ENCODE results near the gene HINT3. TPM values are rescaled to one million over a fixed set of nuclear protein-coding genes. Genes with fewer than 3 reads are reported as not detected.
"Not testable (repeated sequence)": the region's sequence is repeated elsewhere in the genome, so short reads cannot be mapped to it uniquely, and the experiment has no call there.

Gene HINT3
- total RNA-seq, 1 donor from 2014 or later = 90.5 TPM

DNA sequence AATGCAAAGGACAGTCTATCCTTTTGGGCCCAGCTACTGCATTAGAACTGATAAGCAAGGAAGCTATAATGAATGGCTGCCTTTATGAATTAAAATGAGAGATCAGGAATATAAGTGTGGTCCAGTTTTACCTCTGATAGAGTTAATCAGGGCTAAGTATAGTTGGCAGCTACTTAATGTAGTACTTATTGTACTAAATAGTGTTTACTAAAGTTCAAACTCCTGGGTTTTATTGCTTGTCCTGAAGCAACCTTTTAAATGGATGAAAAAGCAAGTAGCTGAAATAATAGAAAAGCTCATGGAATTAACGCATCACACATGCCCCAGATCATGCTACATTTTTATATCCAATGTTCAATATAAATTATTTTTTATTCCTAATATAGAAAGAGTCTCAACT, 35.1 kb downstream of the HINT3 start:
- DNase-seq (ENCODE audit: low spot score in 2 of 2) (no peak), FAIRE-seq (no peak)

GRCh38 chr6:125994670-125995488, 38.3 kb downstream of the HINT3 start:
- DNase-seq (ENCODE audit: low spot score in 2 of 2) = no peak
- no peak for FAIRE-seq

GRCh38 chr6:125995972-125996580, 39.5 kb downstream of the HINT3 start:
- peak; percentile 24 to 32 for DNase-seq (ENCODE audit: low spot score in 2 of 2)
- peak; percentile 61 for FAIRE-seq

DNA sequence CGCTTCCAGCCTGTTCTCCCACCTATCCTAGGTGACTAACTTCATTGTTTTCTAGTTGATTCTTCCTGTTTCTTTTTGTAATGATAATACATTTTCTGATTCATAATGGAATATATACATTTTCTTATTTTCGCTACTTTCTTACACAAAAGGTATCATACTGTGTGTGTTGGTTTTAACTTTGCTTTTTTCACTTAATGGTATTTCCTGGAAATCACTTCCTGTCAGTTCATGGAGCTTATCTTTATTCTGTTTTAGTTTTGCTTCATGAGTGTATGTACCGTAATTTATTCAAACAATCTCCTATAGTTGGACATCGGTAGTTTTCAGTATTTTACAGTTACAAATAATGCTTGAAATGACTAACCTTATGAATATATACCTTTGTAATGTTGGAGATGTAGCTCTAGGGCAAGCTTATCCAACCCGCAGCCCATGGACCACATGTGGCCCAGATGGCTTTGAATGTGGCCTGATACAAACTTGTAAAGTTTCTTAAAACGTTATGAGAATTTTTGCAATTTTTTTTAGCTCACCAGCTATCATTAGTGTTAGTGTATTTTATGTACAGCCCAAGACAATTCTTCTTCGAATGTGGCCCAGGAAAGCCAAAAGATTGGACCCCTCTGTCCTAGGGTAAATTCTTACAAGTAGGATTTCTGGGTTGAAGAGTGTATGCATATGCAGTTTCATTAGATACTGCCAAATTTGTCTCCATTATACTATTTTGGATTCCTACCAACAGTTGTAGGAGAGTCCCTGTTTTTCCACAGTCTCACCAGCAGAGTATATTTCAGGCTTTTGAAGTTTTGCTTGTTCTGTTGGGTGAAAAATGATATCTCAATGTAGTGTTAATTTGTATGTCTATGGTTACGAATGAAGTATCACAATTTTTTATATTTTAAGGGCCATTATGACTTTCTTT, 46.4 kb downstream of the HINT3 start:
- no peak for FAIRE-seq
- no peak for DNase-seq (ENCODE audit: low spot score in 2 of 2)

GRCh38 chr6:126007800-126008199, 51.2 kb downstream of the HINT3 start:
- DNase-seq (ENCODE audit: low spot score in 2 of 2) (no peak), FAIRE-seq (no peak)

- FAIRE-seq (no peak), DNase-seq (ENCODE audit: low spot score in 2 of 2) (no peak)
Observed at GRCh38 chr6:126010040-126010439, 53.5 kb downstream of the HINT3 start.

DNA sequence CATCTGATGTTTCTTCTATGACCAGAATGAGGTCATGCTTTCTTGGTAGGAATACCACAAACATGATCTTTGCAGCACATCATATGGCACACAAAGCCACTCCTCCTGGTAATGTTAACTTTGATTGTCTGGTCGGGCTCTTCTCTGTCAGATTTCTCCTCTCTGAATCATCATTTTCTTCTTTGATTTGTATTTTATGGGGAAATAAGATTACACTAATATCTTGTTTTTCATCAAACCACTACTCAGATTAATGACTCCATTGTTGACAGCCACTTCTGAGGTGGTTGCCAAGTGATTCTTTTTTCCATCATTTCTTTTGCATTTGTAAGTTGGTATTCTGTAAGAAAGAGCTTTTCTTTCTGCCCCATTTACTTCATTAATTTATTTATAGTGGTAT, 59.3 kb downstream of the HINT3 start:
- FAIRE-seq (no peak), DNase-seq (ENCODE audit: low spot score in 2 of 2) (no peak)

GRCh38 chr6:126016591-126016990, 60.0 kb downstream of the HINT3 start:
- FAIRE-seq (no peak), DNase-seq (ENCODE audit: low spot score in 2 of 2) (no peak)

DNA sequence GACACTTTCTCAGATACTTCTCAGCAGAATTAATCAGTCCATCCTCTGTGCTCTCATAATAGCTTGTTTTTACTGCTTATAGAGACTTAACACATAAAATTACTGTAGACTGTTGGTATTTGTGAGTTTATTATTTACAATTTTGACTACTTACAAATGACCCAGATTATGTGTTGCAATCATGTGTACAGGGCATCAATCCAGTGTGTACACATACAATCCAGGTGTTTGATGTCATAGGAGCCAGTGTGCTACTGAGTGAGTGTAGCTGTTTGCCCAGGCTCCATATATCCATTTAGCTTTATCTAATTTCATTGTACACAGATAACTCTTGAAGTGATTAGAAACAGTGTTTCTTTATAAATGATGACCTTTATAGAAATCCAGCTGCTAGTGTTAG, 61.1 kb downstream of the HINT3 start:
- DNase-seq (ENCODE audit: low spot score in 2 of 2) (no peak), FAIRE-seq (no peak)

DNA sequence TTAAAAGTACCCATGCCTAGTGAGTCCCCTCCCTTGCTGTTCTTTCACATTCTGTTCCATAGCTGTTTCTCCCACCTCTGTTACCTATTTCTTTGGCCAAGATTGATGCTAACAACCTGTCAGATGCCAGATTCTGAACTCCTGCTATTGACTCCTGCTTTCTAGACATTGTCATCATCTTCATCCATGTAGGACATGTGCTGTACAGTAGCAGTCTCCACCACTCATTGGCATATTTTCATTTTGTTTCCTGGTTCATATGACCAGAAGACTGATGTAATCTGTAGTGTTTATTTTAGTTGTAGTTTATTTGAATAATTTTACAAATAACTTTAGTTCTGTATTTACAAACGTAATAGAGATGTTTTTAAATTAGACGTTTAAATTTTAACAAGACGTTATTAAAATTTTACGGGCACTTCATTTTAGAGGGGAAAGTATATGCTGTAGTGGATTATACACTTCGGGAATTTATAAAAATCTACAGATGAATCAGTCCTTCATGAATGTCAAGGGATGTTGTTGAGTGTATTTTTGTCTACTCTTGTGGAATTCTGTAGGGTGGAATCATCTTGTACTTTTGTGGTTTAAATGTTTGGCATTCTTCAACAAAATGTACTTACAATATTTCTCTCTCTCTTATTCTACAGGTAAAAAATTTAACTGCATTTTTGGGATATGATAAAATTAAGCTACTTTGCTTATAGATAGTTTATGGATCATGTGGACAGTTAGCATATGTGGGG, 63.9 kb downstream of the HINT3 start:
- no peak for DNase-seq (ENCODE audit: low spot score in 2 of 2)
- FAIRE-seq = no peak

GRCh38 chr6:126023474-126023873, 66.9 kb downstream of the HINT3 start:
- not testable (repeated sequence) for DNase-seq (ENCODE audit: low spot score in 2 of 2); FAIRE-seq

GRCh38 chr6:126026001-126026400, 69.4 kb downstream of the HINT3 start:
- FAIRE-seq (no peak), DNase-seq (ENCODE audit: low spot score in 2 of 2) (no peak)

DNA sequence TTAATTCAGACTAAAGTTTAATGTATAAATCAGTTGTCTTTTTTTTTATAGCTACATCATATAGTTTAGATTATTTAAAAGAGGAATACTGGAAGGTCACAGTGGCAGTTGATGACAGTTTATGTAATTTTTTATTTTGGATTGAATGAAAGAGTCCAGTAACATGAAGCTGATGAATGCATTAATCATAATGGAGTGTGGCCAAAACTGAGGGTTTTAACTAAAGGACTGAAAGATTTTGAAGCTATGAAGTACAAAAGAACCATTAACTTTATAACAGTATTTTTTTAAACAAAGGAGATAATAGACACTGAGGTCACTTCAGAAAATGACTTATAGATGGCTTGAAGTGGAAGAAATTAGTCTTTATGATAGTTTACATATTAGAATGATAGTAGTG, 71.0 kb downstream of the HINT3 start:
- FAIRE-seq (peak; percentile 37), DNase-seq (ENCODE audit: low spot score in 2 of 2) (no peak)

Small RNA genes lying within 50 kb of the gene (small RNA-seq; reads per million reads assigned to genes)
- gene RNA5SP216 = not detected

Other genes starting within 250 kb of the HINT3 start
- gene HEY2, start 207.1 kb upstream of the HINT3 start, total RNA-seq = 1.2 TPM
- 27.3 TPM for gene NCOA7, start 165.8 kb upstream of the HINT3 start, total RNA-seq
- gene TRMT11, start 29.8 kb downstream of the HINT3 start, total RNA-seq = 23.2 TPM